NAMALWA (cell line): Measurements from ENCODE around the gene RASL12.
"Not testable (repeated sequence)": the region's sequence is repeated elsewhere in the genome, so short reads cannot be mapped to it uniquely, and the experiment has no call there.

Experiments
- DNase-seq: peaks from one replicate; pipeline ENCODE4 v3.0.0-alpha.2; 2015; ENCODE audit warnings: low spot score

Gene RASL12

GRCh38 chr15:65067645-65068402 is at the start of gene RASL12:
Gene RASL12 (minus strand): TSS chr15:65067991. CDS start chr15:65067835, 156 bp downstream.
- DNase-seq = no peak

GRCh38 chr15:65115542-65115941 is 47.8 kb upstream of the RASL12 start:
- no peak for DNase-seq

GRCh38 chr15:65115086-65115485 is 47.3 kb upstream of the RASL12 start, which contains the start of gene UBAP1L:
Gene UBAP1L (minus strand): TSS chr15:65115200. CDS start chr15:65106215, 8,985 bp downstream.
- DNase-seq = no peak

GRCh38 chr15:65110676-65111292 is 43.0 kb upstream of the RASL12 start:
- DNase-seq = no peak

GRCh38 chr15:65106011-65106590 is 38.3 kb upstream of the RASL12 start:
- DNase-seq = no peak

- DNase-seq = no peak
Measured at GRCh38 chr15:65105038-65105437, 37.2 kb upstream of the RASL12 start.

- no peak for DNase-seq
Measured at GRCh38 chr15:65102912-65103311, 35.1 kb upstream of the RASL12 start.

- no peak for DNase-seq
Measured at GRCh38 chr15:65101891-65102708, 34.3 kb upstream of the RASL12 start.

- DNase-seq = peak; percentile 59
Measured at GRCh38 chr15:65101411-65101890, 33.7 kb upstream of the RASL12 start.

GRCh38 chr15:65100442-65100841 is 32.7 kb upstream of the RASL12 start:
- DNase-seq = no peak

- not testable (repeated sequence) for DNase-seq
Measured at GRCh38 chr15:65099801-65100200, 32.0 kb upstream of the RASL12 start.

- no peak for DNase-seq
Measured at GRCh38 chr15:65099336-65099735, 31.5 kb upstream of the RASL12 start.

- DNase-seq = no peak
Measured at GRCh38 chr15:65097651-65098263, 30.0 kb upstream of the RASL12 start.

GRCh38 chr15:65096481-65097385 is 28.9 kb upstream of the RASL12 start:
- no peak for DNase-seq

GRCh38 chr15:65095747-65096104 is 27.9 kb upstream of the RASL12 start:
- no peak for DNase-seq

- no peak for DNase-seq
Measured at GRCh38 chr15:65095011-65095746, 27.4 kb upstream of the RASL12 start.

GRCh38 chr15:65094294-65094995 is 26.7 kb upstream of the RASL12 start:
- no peak for DNase-seq

GRCh38 chr15:65093793-65094170 is 26.0 kb upstream of the RASL12 start:
- not testable (repeated sequence) for DNase-seq
